ENCODE data around the gene PLCH2.

DNA sequence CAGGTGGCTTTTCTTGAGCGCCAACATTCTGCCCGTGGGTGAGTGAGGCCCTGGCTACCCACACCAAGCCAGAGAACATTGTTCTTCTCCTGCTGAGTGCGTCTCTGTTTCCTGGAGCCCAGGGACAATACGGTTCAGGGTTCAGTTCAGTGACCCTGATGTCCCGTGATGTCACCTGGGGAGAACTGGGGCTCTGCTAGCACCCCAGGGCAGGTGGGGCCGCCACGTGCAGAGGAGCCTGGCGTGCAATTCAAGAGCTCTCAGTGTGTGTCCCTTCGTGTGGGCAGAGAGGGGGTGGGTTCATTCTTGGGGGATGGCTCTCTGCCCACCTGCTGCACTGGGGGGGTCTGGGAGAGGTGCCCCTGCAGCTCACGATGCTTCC is 45.5 kb upstream of the PLCH2 start:
- TF ChIP-seq GATA2 (CRISPR knock-in tag; IDR thresholded peaks at IDR 0.05), result no peak
- TF ChIP-seq TAF1 (IDR thresholded peaks at IDR 0.05; ENCODE audit: borderline replicate concordance, low read depth, low read length), result no peak
- TF ChIP-seq GABPA (IDR thresholded peaks at IDR 0.05; ENCODE audit: low read depth), result no peak
- no peak for TF ChIP-seq POLR2AphosphoS5 (IDR thresholded peaks at IDR 0.05; ENCODE audit: low read depth, low read length)
